Measurements from ENCODE around the gene CHGA.

CHGA gene

DNA sequence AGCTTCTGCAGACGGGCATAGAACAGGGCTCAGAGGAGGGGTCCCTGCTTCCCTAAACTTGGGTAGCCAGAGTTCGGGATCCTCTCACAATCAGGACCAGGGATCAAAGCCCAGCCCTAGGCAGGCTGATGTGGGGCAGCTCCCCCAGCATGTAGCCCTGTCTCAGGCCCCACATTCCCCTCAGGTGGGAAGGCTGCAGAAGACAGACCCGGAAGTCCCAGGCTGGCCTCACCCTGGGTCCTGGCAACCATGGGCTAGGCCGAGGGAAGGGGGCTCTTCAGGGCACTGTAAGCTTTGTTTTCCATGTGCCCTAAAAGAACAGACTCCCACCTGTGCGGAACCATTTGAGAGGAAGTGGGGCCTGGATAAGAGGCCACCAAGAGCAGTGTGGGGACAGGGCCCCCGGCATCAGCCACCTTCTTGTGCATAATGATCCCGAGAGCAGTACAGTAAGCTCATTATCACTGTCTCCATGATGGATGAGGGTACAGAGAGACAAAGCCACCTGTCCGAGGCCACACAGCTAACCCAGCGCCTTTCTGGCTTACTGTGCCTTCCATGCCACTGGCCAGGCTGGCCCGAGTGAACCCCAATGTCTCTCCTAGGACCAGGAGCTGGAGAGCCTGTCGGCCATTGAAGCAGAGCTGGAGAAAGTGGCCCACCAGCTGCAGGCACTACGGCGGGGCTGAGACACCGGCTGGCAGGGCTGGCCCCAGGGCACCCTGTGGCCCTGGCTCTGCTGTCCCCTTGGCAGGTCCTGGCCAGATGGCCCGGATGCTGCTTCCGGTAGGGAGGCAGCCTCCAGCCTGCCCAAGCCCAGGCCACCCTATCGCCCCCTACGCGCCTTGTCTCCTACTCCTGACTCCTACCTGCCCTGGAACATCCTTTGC, 11.5 kb downstream of the CHGA start:
- TF ChIP-seq SPI1 (IDR thresholded peaks at IDR 0.05; ENCODE audit: borderline replicate concordance, low read depth) (no peak), POLR2AphosphoS5 (IDR thresholded peaks at IDR 0.05; ENCODE audit: low read depth) (no peak), CTCF (IDR thresholded peaks at IDR 0.05; ENCODE audit: insufficient read depth, low read length) (no peak), GABPA (IDR thresholded peaks at IDR 0.05; ENCODE audit: low read depth) (no peak)
- TF ChIP-seq, protein P1, sequence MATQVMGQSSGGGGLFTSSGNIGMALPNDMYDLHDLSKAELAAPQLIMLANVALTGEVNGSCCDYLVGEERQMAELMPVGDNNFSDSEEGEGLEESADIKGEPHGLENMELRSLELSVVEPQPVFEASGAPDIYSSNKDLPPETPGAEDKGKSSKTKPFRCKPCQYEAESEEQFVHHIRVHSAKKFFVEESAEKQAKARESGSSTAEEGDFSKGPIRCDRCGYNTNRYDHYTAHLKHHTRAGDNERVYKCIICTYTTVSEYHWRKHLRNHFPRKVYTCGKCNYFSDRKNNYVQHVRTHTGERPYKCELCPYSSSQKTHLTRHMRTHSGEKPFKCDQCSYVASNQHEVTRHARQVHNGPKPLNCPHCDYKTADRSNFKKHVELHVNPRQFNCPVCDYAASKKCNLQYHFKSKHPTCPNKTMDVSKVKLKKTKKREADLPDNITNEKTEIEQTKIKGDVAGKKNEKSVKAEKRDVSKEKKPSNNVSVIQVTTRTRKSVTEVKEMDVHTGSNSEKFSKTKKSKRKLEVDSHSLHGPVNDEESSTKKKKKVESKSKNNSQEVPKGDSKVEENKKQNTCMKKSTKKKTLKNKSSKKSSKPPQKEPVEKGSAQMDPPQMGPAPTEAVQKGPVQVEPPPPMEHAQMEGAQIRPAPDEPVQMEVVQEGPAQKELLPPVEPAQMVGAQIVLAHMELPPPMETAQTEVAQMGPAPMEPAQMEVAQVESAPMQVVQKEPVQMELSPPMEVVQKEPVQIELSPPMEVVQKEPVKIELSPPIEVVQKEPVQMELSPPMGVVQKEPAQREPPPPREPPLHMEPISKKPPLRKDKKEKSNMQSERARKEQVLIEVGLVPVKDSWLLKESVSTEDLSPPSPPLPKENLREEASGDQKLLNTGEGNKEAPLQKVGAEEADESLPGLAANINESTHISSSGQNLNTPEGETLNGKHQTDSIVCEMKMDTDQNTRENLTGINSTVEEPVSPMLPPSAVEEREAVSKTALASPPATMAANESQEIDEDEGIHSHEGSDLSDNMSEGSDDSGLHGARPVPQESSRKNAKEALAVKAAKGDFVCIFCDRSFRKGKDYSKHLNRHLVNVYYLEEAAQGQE (IDR thresholded peaks at IDR 0.05; ENCODE audit: insufficient replicate concordance, low read depth), result no peak
- no peak overlapping the region for H3K27ac ChIP-seq (replicated peaks)
- no peak for DNase-seq (ENCODE audit: low read depth in 1 of 2, low spot score in 1 of 2)

GRCh38 chr14:92935446-92935845, 12.5 kb downstream of the CHGA start:
- H3K27ac ChIP-seq (replicated peaks), result no peak overlapping the region
- DNase-seq (ENCODE audit: low read depth in 1 of 2, low spot score in 1 of 2), result no peak
- no peak overlapping the region for H3K4me3 ChIP-seq (replicated peaks; ENCODE audit: insufficient read depth, low read length)
- no peaks in the 10 kb centered on the region for H3K27me3 ChIP-seq (ENCODE audit: insufficient read depth, poor library complexity, severe bottlenecking)
- no peak for TF ChIP-seq SPI1 (IDR thresholded peaks at IDR 0.05; ENCODE audit: borderline replicate concordance, low read depth)
- TF ChIP-seq POLR2AphosphoS5 (IDR thresholded peaks at IDR 0.05; ENCODE audit: low read depth), result no peak
- no peak for TF ChIP-seq GABPA (IDR thresholded peaks at IDR 0.05; ENCODE audit: low read depth)
- TF ChIP-seq CTCF (IDR thresholded peaks at IDR 0.05; ENCODE audit: insufficient read depth, low read length), result no peak
- TF ChIP-seq, protein P1 (IDR thresholded peaks at IDR 0.05; ENCODE audit: insufficient replicate concordance, low read depth), result no peak

More for the DNA sequence above, 11.5 kb downstream of the CHGA start:
- no peaks in the 10 kb centered on the region for H3K27me3 ChIP-seq (ENCODE audit: insufficient read depth, poor library complexity, severe bottlenecking)
- H3K4me3 ChIP-seq (replicated peaks; ENCODE audit: insufficient read depth, low read length), result no peak overlapping the region

DNA sequence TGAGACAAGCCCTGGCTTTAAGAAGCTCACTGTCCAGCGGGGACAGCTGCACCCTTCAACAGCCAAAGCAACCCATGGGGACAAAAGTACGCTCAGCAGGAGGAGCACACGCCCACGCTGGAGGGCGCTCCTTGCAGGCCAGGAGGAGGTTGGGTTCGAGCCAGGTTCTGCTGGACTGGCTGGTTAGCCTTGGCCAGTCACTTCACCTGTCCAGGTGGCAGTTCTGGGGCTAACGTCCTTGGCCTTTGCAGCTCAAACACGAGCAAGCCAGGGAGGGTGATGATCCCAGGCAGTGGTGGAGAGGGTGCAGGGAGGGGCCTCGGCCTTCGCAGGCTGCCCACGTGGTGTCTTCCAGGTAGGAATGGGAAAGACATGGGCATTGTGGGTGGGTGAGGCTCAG, 13.1 kb downstream of the CHGA start:
- Histone ChIP-seq H3K4me3 (replicated peaks; ENCODE audit: insufficient read depth, low read length) (no peak overlapping the region), H3K27me3 (ENCODE audit: insufficient read depth, poor library complexity, severe bottlenecking) (no peaks in the 10 kb centered on the region), H3K27ac (replicated peaks) (no peak overlapping the region)
- no peak for TF ChIP-seq POLR2AphosphoS5 (IDR thresholded peaks at IDR 0.05; ENCODE audit: low read depth)
- no peak for TF ChIP-seq GABPA (IDR thresholded peaks at IDR 0.05; ENCODE audit: low read depth)
- TF ChIP-seq CTCF (IDR thresholded peaks at IDR 0.05; ENCODE audit: insufficient read depth, low read length), result no peak
- no peak for TF ChIP-seq SPI1 (IDR thresholded peaks at IDR 0.05; ENCODE audit: borderline replicate concordance, low read depth)
- TF ChIP-seq, protein P1 (IDR thresholded peaks at IDR 0.05; ENCODE audit: insufficient replicate concordance, low read depth), result no peak
- no peak for DNase-seq (ENCODE audit: low read depth in 1 of 2, low spot score in 1 of 2)

Data from HL-60 (cell line).